ENCODE measurements around the gene FBXW5.

The FBXW5 gene

GRCh38 chr9:136906266-136906665 lies 38.3 kb downstream of the FBXW5 start:
- TF ChIP-seq CTCF (conservative IDR thresholded peaks at IDR 0.05; ENCODE audit: low read depth, low read length): no peak
- H3K4me3 ChIP-seq (ENCODE audit: low read depth, low read length): no peak overlapping the region
- DNase-seq (ENCODE audit: low read depth): peak; percentile 17

- DNase-seq (ENCODE audit: low read depth): no peak
- TF ChIP-seq CTCF (conservative IDR thresholded peaks at IDR 0.05; ENCODE audit: low read depth, low read length): no peak
- no peak overlapping the region for H3K4me3 ChIP-seq (ENCODE audit: low read depth, low read length)
These were observed 41.4 kb downstream of the FBXW5 start for GRCh38 chr9:136903041-136903554.

- TF ChIP-seq CTCF (conservative IDR thresholded peaks at IDR 0.05; ENCODE audit: low read depth, low read length): no peak
- DNase-seq (ENCODE audit: low read depth): peak; percentile 88
- H3K4me3 ChIP-seq (ENCODE audit: low read depth, low read length): no peak overlapping the region
These were observed 42.2 kb downstream of the FBXW5 start for GRCh38 chr9:136902259-136902821.

- peak; percentile 59 for DNase-seq (ENCODE audit: low read depth)
- no peak for TF ChIP-seq CTCF (conservative IDR thresholded peaks at IDR 0.05; ENCODE audit: low read depth, low read length)
- H3K4me3 ChIP-seq (ENCODE audit: low read depth, low read length): no peak overlapping the region
These were observed 42.9 kb downstream of the FBXW5 start for GRCh38 chr9:136901516-136902258.

- TF ChIP-seq CTCF (conservative IDR thresholded peaks at IDR 0.05; ENCODE audit: low read depth, low read length): no peak
- peak; percentile 14 for DNase-seq (ENCODE audit: low read depth)
- no peak overlapping the region for H3K4me3 ChIP-seq (ENCODE audit: low read depth, low read length)
These were observed 43.5 kb downstream of the FBXW5 start for GRCh38 chr9:136900988-136901515.

GRCh38 chr9:136900556-136900955 lies 44.0 kb downstream of the FBXW5 start:
- no peak overlapping the region for H3K4me3 ChIP-seq (ENCODE audit: low read depth, low read length)
- DNase-seq (ENCODE audit: low read depth): no peak
- TF ChIP-seq CTCF (conservative IDR thresholded peaks at IDR 0.05; ENCODE audit: low read depth, low read length): no peak

All from choroid plexus epithelial cell (primary cell).